ENCODE measurements around the gene OPN4.
"Not testable (repeated sequence)": the region's sequence is repeated elsewhere in the genome, so short reads cannot be mapped to it uniquely, and the experiment has no call there.

OPN4 gene, protein sequence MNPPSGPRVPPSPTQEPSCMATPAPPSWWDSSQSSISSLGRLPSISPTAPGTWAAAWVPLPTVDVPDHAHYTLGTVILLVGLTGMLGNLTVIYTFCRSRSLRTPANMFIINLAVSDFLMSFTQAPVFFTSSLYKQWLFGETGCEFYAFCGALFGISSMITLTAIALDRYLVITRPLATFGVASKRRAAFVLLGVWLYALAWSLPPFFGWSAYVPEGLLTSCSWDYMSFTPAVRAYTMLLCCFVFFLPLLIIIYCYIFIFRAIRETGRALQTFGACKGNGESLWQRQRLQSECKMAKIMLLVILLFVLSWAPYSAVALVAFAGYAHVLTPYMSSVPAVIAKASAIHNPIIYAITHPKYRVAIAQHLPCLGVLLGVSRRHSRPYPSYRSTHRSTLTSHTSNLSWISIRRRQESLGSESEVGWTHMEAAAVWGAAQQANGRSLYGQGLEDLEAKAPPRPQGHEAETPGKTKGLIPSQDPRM

GRCh38 chr10:86654411-86655172, at the start of gene OPN4:
Gene OPN4, plus strand, starts transcription at chr10:86654547. Its CDS starts 237 bp downstream, at chr10:86654784.
- no peak for DNase-seq

DNA sequence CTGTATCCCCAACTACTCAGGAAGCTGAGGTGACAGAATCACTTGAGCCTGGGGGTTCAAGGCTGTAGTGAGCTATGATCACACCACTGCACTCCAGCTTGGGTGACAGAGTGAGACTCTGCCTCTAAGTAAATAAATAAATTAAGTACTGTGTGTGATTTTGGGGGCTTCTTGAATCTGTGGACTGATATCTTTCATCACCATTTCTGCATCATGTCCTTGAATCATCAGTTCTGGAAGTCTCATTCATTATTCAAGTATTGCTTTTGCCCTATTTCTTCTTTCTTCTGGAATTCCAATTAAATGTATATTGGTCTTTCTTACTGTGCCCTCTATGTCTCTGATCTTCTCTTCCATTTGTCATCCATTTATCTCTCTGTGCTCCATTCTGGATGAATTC, 46.7 kb upstream of the OPN4 start:
- DNase-seq: no peak

- DNase-seq: no peak
Observed at GRCh38 chr10:86609920-86610319, 44.4 kb upstream of the OPN4 start.

DNA sequence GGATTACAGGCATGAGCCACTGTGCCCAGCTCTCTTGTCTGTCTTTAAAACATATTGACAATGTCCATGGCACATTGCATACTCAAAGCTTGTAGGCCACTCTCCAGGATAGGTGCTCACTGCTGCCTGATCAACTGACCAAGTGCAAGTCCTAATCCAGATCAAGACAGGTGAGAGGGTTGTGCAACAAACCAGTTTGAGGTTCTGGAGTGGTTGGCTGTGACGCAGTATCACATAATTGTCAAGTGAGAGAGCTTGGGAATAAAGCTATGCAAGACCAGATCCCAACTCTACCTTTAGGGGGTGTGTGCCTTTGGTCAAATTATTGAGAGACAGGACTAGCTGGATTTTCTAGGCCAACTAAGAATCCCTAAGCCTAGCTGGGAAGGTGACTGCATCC, 43.0 kb upstream of the OPN4 start:
- no peak for DNase-seq

DNA sequence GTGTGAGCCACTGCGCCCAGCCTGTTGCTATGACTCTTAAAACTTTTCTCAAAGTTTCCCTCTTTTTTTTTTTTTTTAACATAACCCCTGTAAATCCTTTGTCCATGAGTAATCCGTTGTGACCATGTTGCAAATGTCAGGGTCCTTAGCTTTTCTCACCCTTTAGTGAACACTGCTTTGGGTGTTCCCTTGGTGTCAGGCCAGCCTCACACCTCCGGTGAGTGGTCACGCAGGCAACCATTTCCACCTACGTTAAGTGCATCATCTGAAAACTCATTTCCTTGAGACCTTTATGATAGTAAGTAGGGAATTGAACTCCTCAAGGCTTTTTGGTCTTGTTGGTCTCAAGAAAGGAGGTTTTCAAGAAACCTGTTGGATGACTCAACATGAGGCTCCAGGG, 41.3 kb upstream of the OPN4 start:
- DNase-seq: no peak

GRCh38 chr10:86613905-86614304, 40.4 kb upstream of the OPN4 start:
- DNase-seq: no peak

GRCh38 chr10:86614853-86615252, 39.5 kb upstream of the OPN4 start:
- DNase-seq: no peak

DNA sequence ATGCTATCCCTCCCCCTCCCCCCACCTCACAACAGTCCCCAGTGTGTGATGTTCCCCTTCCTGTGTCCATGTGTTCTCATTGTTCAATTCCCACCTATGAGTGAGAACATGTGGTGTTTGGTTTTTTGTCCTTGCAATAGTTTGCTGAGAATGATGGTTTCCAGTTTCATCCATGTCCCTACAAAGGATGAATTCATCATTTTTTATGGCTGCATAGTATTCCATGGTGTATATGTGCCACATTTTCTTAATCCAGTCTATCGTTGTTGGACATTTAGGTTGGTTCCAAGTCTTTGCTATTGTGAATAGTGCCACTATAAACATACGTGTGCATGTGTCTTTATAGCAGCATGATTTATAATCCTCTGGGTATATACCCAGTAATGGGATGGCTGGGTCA, 37.1 kb upstream of the OPN4 start:
- not testable (repeated sequence) for DNase-seq

- DNase-seq: no peak
Observed at GRCh38 chr10:86628311-86628710, 26.0 kb upstream of the OPN4 start.

DNA sequence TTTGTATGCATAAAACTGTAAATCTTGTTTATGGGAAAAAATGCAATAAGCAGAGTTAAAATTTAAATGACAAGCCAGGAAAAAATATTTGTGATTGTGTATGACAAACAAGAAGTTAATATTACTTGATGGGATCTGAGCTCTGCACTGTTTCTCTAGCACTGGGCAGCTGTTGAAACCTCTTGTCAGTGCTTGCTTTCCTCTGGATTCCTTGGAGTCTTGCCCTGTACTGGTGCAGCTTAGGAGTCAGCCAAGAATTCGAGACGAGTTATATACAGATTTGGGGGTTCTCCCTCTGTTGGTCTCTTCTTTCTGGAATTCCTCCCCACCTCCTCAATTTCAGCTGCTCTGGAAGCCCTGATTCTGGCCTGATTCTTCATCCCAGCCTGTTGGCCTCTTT, 24.3 kb upstream of the OPN4 start:
- DNase-seq: no peak

GRCh38 chr10:86632009-86632800, 22.1 kb upstream of the OPN4 start:
- peak in 1 of 2 donors; percentile 14 for DNase-seq

- no peak for DNase-seq
Observed at GRCh38 chr10:86632951-86633350, 21.4 kb upstream of the OPN4 start.

DNA sequence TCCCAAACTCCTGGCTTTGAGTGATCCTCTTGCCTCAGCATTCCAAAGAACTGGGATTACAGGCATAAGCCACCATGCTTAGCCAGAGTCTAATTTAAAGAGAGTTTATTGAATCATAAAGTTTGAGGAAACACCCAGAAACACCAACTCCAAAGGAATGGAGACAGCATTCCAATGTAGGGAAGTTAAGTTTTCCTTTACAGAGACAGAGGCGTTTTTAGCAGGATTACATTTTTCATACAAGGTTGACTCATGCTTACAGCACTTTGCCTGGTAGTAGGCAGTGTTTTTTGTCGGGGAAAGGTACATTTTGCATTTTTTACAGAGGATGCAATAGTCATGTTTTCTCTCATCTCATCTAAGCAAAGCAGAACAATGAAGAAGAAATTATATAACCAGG, 18.9 kb upstream of the OPN4 start:
- DNase-seq: no peak

- no peak for DNase-seq
Observed at GRCh38 chr10:86636311-86636710, 18.0 kb upstream of the OPN4 start.

GRCh38 chr10:86642021-86642420, 12.3 kb upstream of the OPN4 start:
- no peak for DNase-seq

DNA sequence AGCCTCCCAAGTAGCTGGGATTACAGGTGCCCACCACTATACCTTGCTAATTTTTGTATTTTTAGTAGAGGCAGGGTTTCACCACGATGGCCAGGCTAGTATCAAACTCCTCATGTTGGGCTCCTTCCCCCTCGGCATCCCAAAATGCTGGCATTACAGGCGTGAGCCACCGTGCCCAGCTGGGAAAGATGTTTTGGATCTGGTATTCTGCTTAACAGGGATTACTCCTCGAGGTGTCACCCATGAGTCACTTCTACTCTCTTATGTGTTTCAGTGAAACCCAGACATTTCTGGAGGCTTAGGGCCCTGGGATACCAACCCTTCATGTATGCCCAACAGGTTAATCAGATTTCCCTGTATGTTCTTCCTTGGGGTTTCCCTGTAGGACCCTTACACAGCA, 11.8 kb upstream of the OPN4 start:
- DNase-seq: no peak

GRCh38 chr10:86644152-86644793, 10.1 kb upstream of the OPN4 start:
- DNase-seq: no peak

GRCh38 chr10:86644794-86645445, 9.4 kb upstream of the OPN4 start:
- DNase-seq: no peak

GRCh38 chr10:86645621-86646165, 8.7 kb upstream of the OPN4 start:
- DNase-seq: not testable (repeated sequence)

DNA sequence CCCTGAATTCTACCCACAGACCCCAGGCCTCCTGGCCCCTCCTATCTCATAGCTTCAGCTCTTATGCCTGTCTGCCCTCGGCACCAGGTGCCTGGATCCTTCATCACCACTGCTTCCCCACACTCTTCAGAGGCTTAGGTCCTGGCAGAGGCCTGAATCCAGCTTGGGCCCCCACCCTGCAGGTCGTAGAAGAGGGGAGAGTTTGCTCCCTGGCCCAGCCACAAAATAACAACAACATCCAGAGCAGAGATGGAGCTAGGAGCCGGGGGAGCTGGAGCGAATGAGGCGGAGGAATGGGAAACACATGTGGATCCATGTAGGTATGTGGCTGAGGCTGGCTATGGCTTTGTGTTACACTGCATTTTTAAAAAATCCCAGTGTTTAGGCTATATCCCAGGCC, 7.8 kb upstream of the OPN4 start:
- no peak for DNase-seq

DNA sequence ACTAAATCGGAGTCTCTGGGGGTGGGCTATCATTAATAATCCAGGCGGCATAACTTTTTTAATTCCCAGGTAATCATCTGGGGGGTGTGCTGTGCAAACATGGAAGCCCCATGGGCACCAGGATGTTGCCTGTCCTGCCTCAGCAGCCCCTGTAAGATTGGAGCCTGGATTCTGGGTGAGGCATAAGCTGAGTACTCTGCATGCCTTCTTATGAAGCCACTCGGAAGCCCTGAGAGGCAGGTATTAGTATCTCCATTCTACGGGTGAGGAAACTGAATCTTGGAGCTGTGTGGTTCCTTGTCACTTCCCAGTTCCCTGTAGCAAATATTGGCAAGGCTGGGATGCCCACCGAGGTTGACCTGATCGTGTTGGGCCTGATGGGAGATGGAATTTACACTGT, 7.4 kb upstream of the OPN4 start:
- DNase-seq: no peak

Measured in stimulated activated CD4-positive, alpha-beta T cell treated with anti-CD3 and anti-CD28 coated beads, Interleukin-2, amount 100 ng/mL, for 24 hours (primary cell).